HFF-Myc (cell line): ENCODE data around the gene UMAD1.

Experiments used
- DNase-seq: peaks from one replicate; pipeline ENCODE4 v3.0.0-alpha.2; 2011; ENCODE audit warnings: low read depth; ENCODE audit errors: extremely low read depth
- H3K4me3 ChIP-seq: replicated peaks from 2 replicates; pipeline ENCODE4 v1.5.1; 2011; ENCODE audit warnings: low read depth, mild to moderate bottlenecking, control low read depth, low read length
- TF ChIP-seq, protein P1 (sequence below): IDR thresholded peaks from 2 replicates; pipeline ENCODE4 v1.5.1; 2012; ENCODE audit warnings: mild to moderate bottlenecking, low read depth, low read length, control low read depth; ENCODE audit errors: missing control alignments

Gene UMAD1

DNA sequence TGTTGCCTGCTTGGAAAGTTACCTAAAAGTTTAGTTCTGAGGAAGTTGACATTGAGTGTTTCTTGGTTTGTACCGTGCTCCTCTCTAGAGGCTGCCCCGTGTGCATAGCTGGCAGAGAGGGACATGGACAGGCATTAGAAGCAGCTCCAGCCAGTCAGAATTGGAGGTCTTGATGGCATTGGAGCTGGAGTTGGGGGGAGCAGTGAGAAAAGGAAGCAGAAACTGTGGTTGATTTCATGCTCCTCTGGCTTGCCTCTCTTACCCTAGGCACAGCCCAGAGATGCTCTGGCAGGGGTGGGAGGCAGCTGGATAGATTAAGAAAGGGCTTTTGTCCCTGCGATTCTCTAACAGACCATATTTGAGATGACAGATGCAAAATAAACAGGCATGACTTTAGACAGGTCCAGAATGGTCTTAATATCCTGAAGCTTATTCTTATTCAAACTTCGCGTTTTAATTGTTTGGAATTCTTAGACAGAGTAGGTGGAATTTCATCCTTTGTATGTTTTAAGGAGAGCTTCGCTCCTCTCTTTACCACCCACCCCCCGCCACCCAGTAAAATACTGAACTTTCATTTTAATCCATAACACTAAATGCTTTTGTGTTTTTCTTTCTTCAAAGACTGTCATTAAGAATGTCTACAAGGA lies 254.6 kb downstream of the UMAD1 start:
- TF ChIP-seq, protein P1, sequence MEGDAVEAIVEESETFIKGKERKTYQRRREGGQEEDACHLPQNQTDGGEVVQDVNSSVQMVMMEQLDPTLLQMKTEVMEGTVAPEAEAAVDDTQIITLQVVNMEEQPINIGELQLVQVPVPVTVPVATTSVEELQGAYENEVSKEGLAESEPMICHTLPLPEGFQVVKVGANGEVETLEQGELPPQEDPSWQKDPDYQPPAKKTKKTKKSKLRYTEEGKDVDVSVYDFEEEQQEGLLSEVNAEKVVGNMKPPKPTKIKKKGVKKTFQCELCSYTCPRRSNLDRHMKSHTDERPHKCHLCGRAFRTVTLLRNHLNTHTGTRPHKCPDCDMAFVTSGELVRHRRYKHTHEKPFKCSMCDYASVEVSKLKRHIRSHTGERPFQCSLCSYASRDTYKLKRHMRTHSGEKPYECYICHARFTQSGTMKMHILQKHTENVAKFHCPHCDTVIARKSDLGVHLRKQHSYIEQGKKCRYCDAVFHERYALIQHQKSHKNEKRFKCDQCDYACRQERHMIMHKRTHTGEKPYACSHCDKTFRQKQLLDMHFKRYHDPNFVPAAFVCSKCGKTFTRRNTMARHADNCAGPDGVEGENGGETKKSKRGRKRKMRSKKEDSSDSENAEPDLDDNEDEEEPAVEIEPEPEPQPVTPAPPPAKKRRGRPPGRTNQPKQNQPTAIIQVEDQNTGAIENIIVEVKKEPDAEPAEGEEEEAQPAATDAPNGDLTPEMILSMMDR: no peak
- DNase-seq: no peak
- no peak overlapping the region for H3K4me3 ChIP-seq

DNA sequence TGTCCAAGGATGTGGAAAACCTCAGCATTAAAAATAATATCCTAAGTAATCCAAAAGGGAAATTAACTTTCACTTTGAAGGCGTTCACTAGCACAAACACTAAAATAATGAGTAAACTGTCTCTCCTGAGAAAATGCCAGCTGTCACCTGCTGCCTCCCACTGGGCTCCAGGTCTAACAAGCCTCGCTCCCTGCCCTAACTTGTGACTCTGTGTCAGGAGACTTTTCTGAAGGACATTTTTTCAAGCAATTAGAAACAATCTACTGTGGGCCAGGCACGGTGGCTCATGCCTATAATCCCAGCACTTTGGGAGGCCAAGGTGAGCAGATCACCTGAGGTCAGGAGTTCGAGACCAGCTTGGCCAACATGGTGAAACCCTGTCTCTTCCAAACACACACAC lies 255.2 kb downstream of the UMAD1 start:
- TF ChIP-seq, protein P1: no peak
- no peak overlapping the region for H3K4me3 ChIP-seq
- no peak for DNase-seq

DNA sequence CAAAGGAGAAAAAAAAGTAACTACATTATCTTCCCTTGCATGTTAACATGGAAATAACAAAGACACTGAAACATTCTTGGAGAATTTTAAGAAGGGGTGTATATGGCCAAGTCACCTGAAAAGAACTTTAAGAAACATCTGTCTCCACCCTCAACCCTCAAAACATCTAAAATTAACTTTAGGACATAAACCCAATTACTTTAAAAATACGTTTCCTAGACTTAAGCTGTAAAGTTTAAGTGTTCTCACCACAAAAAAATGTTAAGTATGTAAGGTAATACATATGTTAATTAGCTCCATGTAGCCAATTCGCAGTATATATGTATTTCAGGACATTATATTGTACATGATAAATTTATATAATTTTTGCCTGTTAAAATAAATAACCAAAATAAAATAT lies 257.0 kb downstream of the UMAD1 start:
- TF ChIP-seq, protein P1: no peak
- DNase-seq: no peak
- no peak overlapping the region for H3K4me3 ChIP-seq

DNA sequence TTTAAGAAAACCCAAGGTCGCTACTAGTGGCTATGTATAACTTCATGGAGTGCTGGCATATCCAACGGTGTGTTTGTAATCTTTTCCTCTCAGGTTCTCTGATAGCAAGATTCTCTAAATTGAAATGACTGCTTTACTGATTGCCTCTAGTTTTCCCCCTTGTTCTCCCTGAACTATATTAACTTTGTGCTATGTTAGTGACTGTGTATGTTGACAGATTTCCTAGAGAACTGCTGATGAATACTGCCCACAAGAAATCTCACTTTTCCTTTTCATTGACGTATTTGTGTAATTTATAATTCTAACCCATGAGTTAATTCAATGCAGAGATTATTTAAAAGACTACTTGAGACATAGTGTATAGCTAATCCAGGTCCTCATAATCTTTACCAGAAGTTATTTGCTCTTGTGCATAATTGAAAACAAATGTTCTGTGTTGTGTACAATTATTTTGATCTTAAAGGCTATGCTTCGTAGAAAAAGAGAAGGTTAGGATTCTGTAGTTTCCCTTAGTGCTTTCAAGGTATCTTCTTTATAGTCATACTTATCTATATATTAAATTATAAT lies 257.5 kb downstream of the UMAD1 start:
- DNase-seq: no peak
- H3K4me3 ChIP-seq: no peak overlapping the region
- TF ChIP-seq, protein P1: no peak

DNA sequence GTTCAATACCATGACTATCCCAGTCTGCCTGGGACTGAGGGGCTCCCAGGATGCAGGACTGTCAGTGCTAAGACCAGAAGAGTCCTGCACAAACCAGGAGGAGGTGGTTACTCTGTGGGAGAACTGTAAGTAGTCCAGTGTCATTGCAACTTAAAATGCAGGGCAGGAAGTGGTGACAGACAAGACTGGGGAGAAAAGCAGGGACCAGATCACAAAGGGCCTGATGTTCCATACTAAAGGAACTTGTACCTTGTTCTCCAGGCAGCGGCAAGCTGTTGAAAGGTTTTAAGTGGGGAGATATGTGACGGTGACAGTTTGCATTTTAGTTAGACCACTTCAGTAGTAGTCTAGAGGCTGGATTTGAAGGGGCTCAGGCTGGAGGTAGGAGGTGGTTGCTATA lies 262.3 kb downstream of the UMAD1 start:
- DNase-seq: no peak
- H3K4me3 ChIP-seq: no peak overlapping the region
- TF ChIP-seq, protein P1: no peak

DNA sequence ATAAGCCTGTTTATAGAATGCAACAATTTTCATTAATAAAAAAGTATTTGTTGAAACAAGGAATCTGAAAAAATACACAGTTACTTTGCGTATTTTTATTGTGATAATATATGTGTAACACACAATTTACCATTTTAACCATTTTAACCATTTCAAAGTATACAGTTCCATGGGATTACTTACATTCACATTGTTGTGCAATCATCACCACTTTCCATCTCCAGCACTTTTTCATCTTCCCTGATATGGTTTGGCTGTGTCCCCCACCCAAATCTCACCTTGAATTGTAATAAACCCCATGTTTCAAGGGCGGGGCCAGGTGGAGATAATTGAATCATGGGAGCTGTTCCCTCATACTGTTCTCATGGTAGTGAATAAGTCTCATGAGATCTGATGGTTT lies 266.8 kb downstream of the UMAD1 start:
- no peak overlapping the region for H3K4me3 ChIP-seq
- TF ChIP-seq, protein P1: no peak
- no peak for DNase-seq
